Thyroid gland (tissue), 4 donors: ENCODE measurements around the gene IMPDH2.

Source experiments
- CTCF ChIP-seq, 6 experiments: fragments of 200-600 bp in 3 of 6; fragments of 450-650 bp in 3 of 6; sonication (generic) in 3 of 6; IDR thresholded peaks; one replicate each; pipeline ENCODE4 v1.5.1; 2016 to 2019; ENCODE audit warnings: antibody characterized with exemption in 6 of 6, mild to moderate bottlenecking in 2 of 6, inconsistent platforms in 1 of 6, moderate library complexity in 1 of 6
- POLR2A ChIP-seq, 2 donors: fragments of 450-650 bp; IDR thresholded peaks; one replicate each; pipeline ENCODE4 v1.6.1; 2017; ENCODE audit warnings: antibody characterized with exemption in 2 of 2, mild to moderate bottlenecking in 2 of 2, moderate library complexity in 1 of 2

GRCh38 chr3:49025793-49026520, 3.2 kb downstream of the IMPDH2 start:
- TF ChIP-seq CTCF (IDR thresholded peaks at IDR 0.05) (no peak), POLR2A (IDR thresholded peaks at IDR 0.05) (no peak)
